HCT116 (cell line): Measurements from ENCODE around the gene ACTRT2. TPM values are rescaled to one million over a fixed set of nuclear protein-coding genes. Genes with fewer than 3 reads are reported as not detected.

ENCODE experiments used
- ATAC-seq: fragments of 200-7000 bp; cut with Tn5 transposase; 2 replicates; pipeline ENCODE4 v1.9.1; 2020; ENCODE audit warnings: mild to moderate bottlenecking, moderate library complexity
- BruUV-seq: library from RNA; stranded (reverse); fragments of 400-500 nt; replicated peaks from 2 replicates; lab custom pipeline; 2021; lab: Mats Ljungman, UMichigan
- CTCF ChIA-PET: fragments of 300-600 bp; sonication (Branson Sonifier 250); formaldehyde crosslinking; loops from one replicate; lab custom pipeline; 2021; ENCODE audit warnings: antibody characterized with exemption; lab: Charles Lee
- POLR2A ChIA-PET: fragments of 300-600, 350-600 bp; sonication (Branson Sonifier 250); formaldehyde crosslinking; loops from one replicate; lab custom pipeline; 2021; ENCODE audit warnings: antibody characterized with exemption; lab: Charles Lee
- RAD21 ChIA-PET, 2 experiments: fragments of 300-600 bp; sonication (Branson Sonifier 250); formaldehyde crosslinking; loops; one replicate each; lab custom pipeline; 2023; ENCODE audit warnings: low total read pairs in 2 of 2; ENCODE audit not compliant: uncharacterized antibody in 2 of 2, unreplicated experiment in 2 of 2, low non-redundant PET in 1 of 2; lab: Charles Lee
- DNase-seq: peaks from one replicate; pipeline ENCODE4 v3.0.0-alpha.2; 2010; ENCODE audit warnings: low read depth, low spot score
- H2AFZ ChIP-seq: fragments of 200-600 bp; shearing (Covaris generic), sonication (generic); 2 replicates; pipeline ENCODE4 v1.6.1; 2017; ENCODE audit warnings: low read depth, mixed run types, mixed read lengths, antibody characterized with exemption, low read length; ENCODE audit not compliant: poor library complexity, severe bottlenecking
- H3K27ac ChIP-seq: 2 replicates; pipeline ENCODE4 v1.5.1; 2012; ENCODE audit warnings: low read depth, low read length
- H3K27me3 ChIP-seq: fragments of 200-600 bp; sonication (generic); 2 replicates; pipeline ENCODE4 v1.6.1; 2016; ENCODE audit warnings: mixed run types, low read length, mixed read lengths; ENCODE audit not compliant: insufficient read depth
- H3K36me3 ChIP-seq, 2 experiments: fragments of 200-500 bp in 1 of 2; fragments of 200-600 bp in 1 of 2; sonication (Bioruptor generic) in 1 of 2; sonication (generic) in 1 of 2; 2 replicates each; pipeline versions ENCODE4 v1.5.1 to v1.6.1; 2014 to 2016; ENCODE audit warnings: low read length in 2 of 2, inconsistent platforms in 1 of 2, mixed read lengths in 1 of 2, mixed run types in 1 of 2; ENCODE audit not compliant: insufficient read depth in 2 of 2, control insufficient read depth in 1 of 2
- H3K4me1 ChIP-seq, 2 experiments: fragments of 200-600 bp in 1 of 2; sonication (generic) in 1 of 2; 2 replicates each; pipeline versions ENCODE4 v1.5.1 to v1.6.1; 2012 to 2017; ENCODE audit warnings: low read length in 2 of 2, inconsistent platforms in 1 of 2, mild to moderate bottlenecking in 1 of 2, mixed read lengths in 1 of 2, mixed run types in 1 of 2, moderate library complexity in 1 of 2; ENCODE audit not compliant: insufficient read depth in 2 of 2, control insufficient read depth in 1 of 2
- H3K4me2 ChIP-seq: fragments of 200-600 bp; sonication (generic); 2 replicates; pipeline ENCODE4 v1.6.1; 2017; ENCODE audit warnings: mixed run types, low read length, mixed read lengths
- H3K4me3 ChIP-seq, 2 experiments: fragments of 200-600 bp in 1 of 2; sonication (generic) in 1 of 2; replicated peaks in 1 of 2; 2 replicates each; pipeline ENCODE4 v1.5.1; 2011 to 2016; ENCODE audit warnings: low read length in 2 of 2, control low read depth in 1 of 2, low read depth in 1 of 2, mild to moderate bottlenecking in 1 of 2, mixed read lengths in 1 of 2, mixed run types in 1 of 2
- H3K79me2 ChIP-seq: fragments of 200-600 bp; sonication (generic); 2 replicates; pipeline ENCODE4 v1.6.1; 2017; ENCODE audit warnings: mild to moderate bottlenecking, mixed run types, low read length, moderate library complexity, mixed read lengths; ENCODE audit not compliant: insufficient read depth
- H3K9ac ChIP-seq: fragments of 200-600 bp; sonication (generic); 2 replicates; pipeline ENCODE4 v1.6.1; 2016; ENCODE audit warnings: low read length, mixed read lengths
- H3K9me2 ChIP-seq: fragments of 200-600 bp; sonication (generic), shearing (Covaris generic); 2 replicates; pipeline ENCODE4 v1.6.1; 2017; ENCODE audit warnings: mixed run types, mild to moderate bottlenecking, moderate library complexity; ENCODE audit not compliant: insufficient read depth
- H3K9me3 ChIP-seq, 2 experiments: fragments of 200-500 bp in 1 of 2; fragments of 200-600 bp in 1 of 2; sonication (Bioruptor generic) in 1 of 2; sonication (generic) in 1 of 2; 2 replicates each; pipeline ENCODE4 v1.6.1; 2014 to 2017; ENCODE audit warnings: low read length in 2 of 2, mixed read lengths in 2 of 2, inconsistent platforms in 1 of 2, low read depth in 1 of 2, mild to moderate bottlenecking in 1 of 2, mixed run types in 1 of 2, moderate library complexity in 1 of 2; ENCODE audit not compliant: control insufficient read depth in 1 of 2, insufficient read depth in 1 of 2
- H4K20me1 ChIP-seq: fragments of 200-600 bp; sonication (generic), shearing (Covaris generic); 2 replicates; pipeline ENCODE4 v1.6.1; 2017; ENCODE audit warnings: mixed run types, mild to moderate bottlenecking, moderate library complexity; ENCODE audit not compliant: insufficient read depth
- ATF3 ChIP-seq: IDR thresholded peaks from 2 replicates; pipeline ENCODE4 v1.6.1; 2012
- CEBPB ChIP-seq: IDR thresholded peaks from 2 replicates; pipeline ENCODE4 v1.6.1; 2012; ENCODE audit warnings: low read depth
- JUND ChIP-seq: IDR thresholded peaks from 2 replicates; pipeline ENCODE4 v1.6.1; 2012
- MAX ChIP-seq: IDR thresholded peaks from 2 replicates; pipeline ENCODE4 v1.6.1; 2012
- POLR2A ChIP-seq: IDR thresholded peaks from 2 replicates; pipeline ENCODE4 v1.7.0; 2011; ENCODE audit warnings: borderline replicate concordance; ENCODE audit not compliant: insufficient read depth, insufficient read length; ENCODE audit errors: extremely low read depth
- RAD21 ChIP-seq: IDR thresholded peaks from 2 replicates; pipeline ENCODE4 v1.6.1; 2012; ENCODE audit warnings: low read depth, mild to moderate bottlenecking
- SRF ChIP-seq: IDR thresholded peaks from 2 replicates; pipeline ENCODE4 v1.6.1; 2012; ENCODE audit warnings: low read depth
- TCF7L2 ChIP-seq: IDR thresholded peaks from 2 replicates; pipeline ENCODE4 v1.7.0; 2011; ENCODE audit warnings: borderline replicate concordance, inconsistent platforms; ENCODE audit not compliant: insufficient read depth, insufficient read length; ENCODE audit errors: extremely low read depth
- YY1 ChIP-seq: IDR thresholded peaks from 2 replicates; pipeline ENCODE4 v1.6.1; 2011; ENCODE audit warnings: low read length, low read depth, moderate library complexity, mild to moderate bottlenecking; ENCODE audit not compliant: insufficient replicate concordance; ENCODE audit errors: extremely low read depth
- ZNF274 ChIP-seq: fragments of 200-500 bp; sonication (Bioruptor generic); IDR thresholded peaks from 2 replicates; pipeline ENCODE4 v1.6.1; 2014; ENCODE audit warnings: mild to moderate bottlenecking, low read depth, low read length, inconsistent platforms
- intact Hi-C: fragments of 100-400 bp; cut with micrococcal nuclease; formaldehyde crosslinking; loops from 2 replicates; pipeline ENCODE4 v1.10.0; 2022
- total RNA-seq: library from RNA; stranded (reverse); gene quantifications from one replicate; pipeline ENCODE4 v1.2.1, GENCODE V29; 2021; ENCODE audit not compliant: unreplicated experiment
- TF ChIP-seq, protein P1 (sequence below), 3 experiments: fragments of 200-600 bp in 1 of 3; sonication (generic) in 1 of 3; IDR thresholded peaks in 2 of 3; conservative IDR thresholded peaks in 1 of 3; 2 replicates each; pipeline ENCODE4 v1.5.1; 2012 to 2017; ENCODE audit warnings: low read depth in 2 of 3, low read length in 2 of 3, antibody characterized with exemption in 1 of 3, borderline replicate concordance in 1 of 3, control low read depth in 1 of 3, mild to moderate bottlenecking in 1 of 3, mixed read lengths in 1 of 3, mixed run types in 1 of 3, moderate library complexity in 1 of 3; ENCODE audit not compliant: insufficient read depth in 1 of 3

ACTRT2 gene
- total RNA-seq, 1 experiment from 2014 or later, result not detected

- Histone ChIP-seq H3K4me2 (no peak overlapping the region), H3K27me3 (no peaks in the 10 kb centered on the region), H3K9me3 (no peaks in the 10 kb centered on the region), H3K27ac (no peak overlapping the region), H3K36me3 (no peaks in the 10 kb centered on the region), H4K20me1 (no peaks in the 10 kb centered on the region), H3K4me1 (no peaks in the 10 kb centered on the region), H2AFZ (no peak overlapping the region), H3K9me2 (no peaks in the 10 kb centered on the region), H3K79me2 (no peaks in the 10 kb centered on the region), H3K4me3 (no peak overlapping the region), H3K9ac (no peak overlapping the region)
- intact Hi-C loops, result no loop called here
- DNase-seq (no peak), ATAC-seq (no peak)
- ChIA-PET POLR2A (no interaction called here), RAD21 (no interaction called here), CTCF (no interaction called here)
- no peak for TF ChIP-seq POLR2A
- no peak for TF ChIP-seq CEBPB
- no peak for TF ChIP-seq RAD21
- BruUV-seq, result no TSS peak
These were observed 41.8 kb upstream of the ACTRT2 start for GRCh38 chr1:2979191-2980072.

DNA sequence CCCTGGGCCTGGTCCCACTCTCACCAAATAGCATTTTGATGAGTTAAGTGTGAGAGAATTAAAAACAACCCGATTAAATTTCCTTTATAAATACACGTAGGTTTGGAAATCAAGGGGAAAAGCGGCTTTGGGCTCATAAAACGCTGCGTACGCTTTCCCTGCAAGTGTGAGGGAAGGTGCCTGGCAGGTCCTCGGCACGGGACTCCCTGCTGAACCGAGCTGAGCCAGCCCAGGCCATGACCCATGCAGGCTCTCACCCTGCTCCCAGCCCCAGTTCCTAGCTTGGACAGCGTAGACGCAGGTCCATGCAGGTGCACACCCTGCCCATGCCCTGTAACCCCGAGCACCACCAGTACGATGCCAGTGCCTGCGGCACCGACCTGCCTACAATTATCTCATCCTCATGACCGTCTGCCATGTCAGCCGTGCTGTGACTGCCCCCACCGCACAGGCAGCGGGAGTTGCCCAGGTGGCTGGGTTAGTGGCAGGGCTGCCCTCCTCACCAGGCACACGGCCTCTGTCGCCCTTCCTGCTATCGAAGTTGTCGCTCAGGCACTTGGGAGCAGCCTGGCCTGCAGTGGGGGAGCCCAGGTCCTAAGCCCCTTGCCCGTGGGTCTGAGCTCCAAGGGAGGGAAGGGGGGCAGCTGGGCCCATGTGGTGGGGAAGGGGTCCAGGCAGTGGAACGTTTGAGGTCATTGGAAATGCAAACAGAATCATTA, 41.0 kb upstream of the ACTRT2 start:
- Histone ChIP-seq H3K9ac (no peak overlapping the region), H3K27ac (no peak overlapping the region), H3K4me1 (no peaks in the 10 kb centered on the region), H3K79me2 (no peaks in the 10 kb centered on the region), H3K4me3 (no peak overlapping the region), H3K9me3 (no peaks in the 10 kb centered on the region), H2AFZ (no peak overlapping the region), H3K36me3 (no peaks in the 10 kb centered on the region), H3K27me3 (no peaks in the 10 kb centered on the region), H4K20me1 (no peaks in the 10 kb centered on the region), H3K4me2 (no peak overlapping the region), H3K9me2 (no peaks in the 10 kb centered on the region)
- intact Hi-C loops, result no loop called here
- no peak for TF ChIP-seq POLR2A
- TF ChIP-seq YY1, result no peak
- no peak for TF ChIP-seq JUND
- no peak for TF ChIP-seq ZNF274
- TF ChIP-seq SRF, result no peak
- TF ChIP-seq, protein P1, sequence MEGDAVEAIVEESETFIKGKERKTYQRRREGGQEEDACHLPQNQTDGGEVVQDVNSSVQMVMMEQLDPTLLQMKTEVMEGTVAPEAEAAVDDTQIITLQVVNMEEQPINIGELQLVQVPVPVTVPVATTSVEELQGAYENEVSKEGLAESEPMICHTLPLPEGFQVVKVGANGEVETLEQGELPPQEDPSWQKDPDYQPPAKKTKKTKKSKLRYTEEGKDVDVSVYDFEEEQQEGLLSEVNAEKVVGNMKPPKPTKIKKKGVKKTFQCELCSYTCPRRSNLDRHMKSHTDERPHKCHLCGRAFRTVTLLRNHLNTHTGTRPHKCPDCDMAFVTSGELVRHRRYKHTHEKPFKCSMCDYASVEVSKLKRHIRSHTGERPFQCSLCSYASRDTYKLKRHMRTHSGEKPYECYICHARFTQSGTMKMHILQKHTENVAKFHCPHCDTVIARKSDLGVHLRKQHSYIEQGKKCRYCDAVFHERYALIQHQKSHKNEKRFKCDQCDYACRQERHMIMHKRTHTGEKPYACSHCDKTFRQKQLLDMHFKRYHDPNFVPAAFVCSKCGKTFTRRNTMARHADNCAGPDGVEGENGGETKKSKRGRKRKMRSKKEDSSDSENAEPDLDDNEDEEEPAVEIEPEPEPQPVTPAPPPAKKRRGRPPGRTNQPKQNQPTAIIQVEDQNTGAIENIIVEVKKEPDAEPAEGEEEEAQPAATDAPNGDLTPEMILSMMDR (IDR thresholded peaks at IDR 0.05 in 2 of 3, conservative IDR thresholded peaks at IDR 0.05 in 1 of 3; ENCODE audit: borderline replicate concordance in 1 of 3, insufficient read depth in 1 of 3, low read depth in 2 of 3, low read length in 2 of 3), result no peak
- no peak for TF ChIP-seq ATF3
- TF ChIP-seq MAX, result no peak
- no peak for TF ChIP-seq TCF7L2
- ChIA-PET RAD21 (no interaction called here), POLR2A (no interaction called here), CTCF (no interaction called here)
- BruUV-seq, result no TSS peak
- DNase-seq (no peak), ATAC-seq (no peak)
